ENCODE data around the gene GRAMD2B.
"Not testable (repeated sequence)": the region's sequence is repeated elsewhere in the genome, so short reads cannot be mapped to it uniquely, and the experiment has no call there.

GRAMD2B gene

GRCh38 chr5:126508251-126508961 lies 85.2 kb downstream of the GRAMD2B start:
- FAIRE-seq (no peak), DNase-seq (ENCODE audit: insufficient read length) (no peak)
- no peak for TF ChIP-seq POLR2A (IDR thresholded peaks at IDR 0.05; ENCODE audit: low read depth, low read length)
- no peak for TF ChIP-seq POLR2AphosphoS5 (IDR thresholded peaks at IDR 0.05; ENCODE audit: low read depth, low read length)
- no peak for TF ChIP-seq TAF1 (IDR thresholded peaks at IDR 0.05; ENCODE audit: borderline replicate concordance, low read depth, low read length)

DNA sequence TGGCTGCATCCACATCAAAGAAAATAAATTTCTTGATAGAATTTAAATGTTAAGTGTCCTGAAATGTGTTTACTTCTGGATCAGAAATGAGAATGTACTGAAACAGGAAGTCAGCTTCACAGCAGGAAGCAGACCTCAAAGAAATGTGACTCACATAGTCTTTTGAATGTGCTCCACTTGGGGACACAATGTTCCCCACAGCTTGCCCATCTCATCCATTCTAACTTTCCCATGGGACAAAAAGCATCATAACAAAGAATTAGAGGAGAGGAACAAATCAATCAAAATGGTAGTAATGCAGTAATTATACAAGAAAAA lies 85.7 kb downstream of the GRAMD2B start:
- DNase-seq (ENCODE audit: insufficient read length): no peak
- no peak for FAIRE-seq
- TF ChIP-seq TAF1 (IDR thresholded peaks at IDR 0.05; ENCODE audit: borderline replicate concordance, low read depth, low read length) (no peak), POLR2A (IDR thresholded peaks at IDR 0.05; ENCODE audit: low read depth, low read length) (no peak), POLR2AphosphoS5 (IDR thresholded peaks at IDR 0.05; ENCODE audit: low read depth, low read length) (no peak)

GRCh38 chr5:126509339-126509738 lies 86.1 kb downstream of the GRAMD2B start:
- FAIRE-seq (no peak), DNase-seq (ENCODE audit: insufficient read length) (no peak)
- TF ChIP-seq POLR2A (IDR thresholded peaks at IDR 0.05; ENCODE audit: low read depth, low read length) (no peak), TAF1 (IDR thresholded peaks at IDR 0.05; ENCODE audit: borderline replicate concordance, low read depth, low read length) (no peak)

- TF ChIP-seq POLR2AphosphoS5 (IDR thresholded peaks at IDR 0.05; ENCODE audit: low read depth, low read length) (no peak), POLR2A (IDR thresholded peaks at IDR 0.05; ENCODE audit: low read depth, low read length) (no peak), TAF1 (IDR thresholded peaks at IDR 0.05; ENCODE audit: borderline replicate concordance, low read depth, low read length) (no peak)
- DNase-seq (ENCODE audit: insufficient read length): no peak
- FAIRE-seq: no peak
Measured at GRCh38 chr5:126511961-126512360, 88.8 kb downstream of the GRAMD2B start.

DNA sequence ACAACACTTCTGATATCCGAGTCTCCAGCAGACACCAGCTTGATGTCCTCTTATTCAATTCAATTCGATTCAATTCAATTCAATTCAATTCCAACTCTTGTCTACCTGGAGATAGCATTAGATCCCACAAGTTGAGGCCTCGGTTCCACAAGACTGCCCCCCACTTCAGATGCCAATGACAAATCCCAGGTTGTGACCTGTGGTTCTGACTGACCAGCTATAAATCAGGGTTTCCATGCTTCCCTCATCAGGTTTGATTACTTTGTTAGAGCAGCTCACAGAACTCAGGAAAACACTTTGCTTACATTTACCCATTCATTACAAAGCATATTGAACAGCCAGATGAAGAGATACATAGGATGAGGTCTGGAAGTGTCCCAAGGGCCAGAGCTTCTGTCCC lies 89.2 kb downstream of the GRAMD2B start:
- no peak for DNase-seq (ENCODE audit: insufficient read length)
- FAIRE-seq: no peak
- TF ChIP-seq POLR2AphosphoS5 (IDR thresholded peaks at IDR 0.05; ENCODE audit: low read depth, low read length) (no peak), POLR2A (IDR thresholded peaks at IDR 0.05; ENCODE audit: low read depth, low read length) (no peak), TAF1 (IDR thresholded peaks at IDR 0.05; ENCODE audit: borderline replicate concordance, low read depth, low read length) (no peak)

DNA sequence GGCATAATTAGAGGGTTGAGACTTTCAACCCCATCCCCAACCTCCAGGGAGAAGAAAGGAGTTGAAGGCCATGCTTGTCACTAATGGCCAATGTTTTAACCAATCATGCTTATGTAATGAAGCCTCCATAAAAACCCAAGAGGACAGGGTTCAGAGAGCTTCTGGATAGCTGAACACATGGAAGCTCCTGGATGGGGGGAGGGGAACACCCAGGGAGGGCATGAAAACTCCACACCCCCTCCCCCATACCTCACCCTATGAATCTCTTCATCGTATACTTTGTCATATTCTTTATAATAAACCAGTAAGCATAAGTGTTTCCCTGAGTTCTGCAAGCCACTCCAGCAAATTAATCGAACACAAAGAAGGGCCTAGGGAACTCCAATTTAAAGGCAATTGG lies 90.1 kb downstream of the GRAMD2B start:
- no peak for DNase-seq (ENCODE audit: insufficient read length)
- TF ChIP-seq POLR2AphosphoS5 (IDR thresholded peaks at IDR 0.05; ENCODE audit: low read depth, low read length): no peak
- TF ChIP-seq TAF1 (IDR thresholded peaks at IDR 0.05; ENCODE audit: borderline replicate concordance, low read depth, low read length): no peak
- TF ChIP-seq POLR2A (IDR thresholded peaks at IDR 0.05; ENCODE audit: low read depth, low read length): no peak
- no peak for FAIRE-seq

- no peak for DNase-seq (ENCODE audit: insufficient read length)
- no peak for TF ChIP-seq POLR2AphosphoS5 (IDR thresholded peaks at IDR 0.05; ENCODE audit: low read depth, low read length)
- no peak for TF ChIP-seq POLR2A (IDR thresholded peaks at IDR 0.05; ENCODE audit: low read depth, low read length)
- TF ChIP-seq TAF1 (IDR thresholded peaks at IDR 0.05; ENCODE audit: borderline replicate concordance, low read depth, low read length): no peak
- FAIRE-seq: no peak
Measured at GRCh38 chr5:126513703-126514102, 90.5 kb downstream of the GRAMD2B start.

DNA sequence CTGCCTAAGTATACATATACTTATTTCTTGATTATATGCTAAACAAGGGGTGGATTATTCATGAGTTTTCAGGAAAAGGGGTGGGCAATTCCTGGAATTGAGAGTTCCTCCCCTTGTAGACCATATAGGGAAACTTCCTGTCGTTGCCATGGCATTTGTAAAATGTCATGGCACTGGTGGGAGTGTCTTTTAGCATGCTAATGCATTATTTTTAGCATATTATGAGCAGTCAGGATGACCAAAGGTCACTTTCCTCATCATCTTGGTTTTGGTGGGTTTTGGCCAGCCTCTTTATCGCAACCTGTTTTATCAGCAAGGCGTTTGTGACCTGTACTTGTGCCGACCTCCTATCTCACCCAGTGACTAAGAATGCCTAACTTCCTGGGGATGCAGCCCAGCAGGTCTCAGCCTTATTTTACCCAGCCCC lies 90.9 kb downstream of the GRAMD2B start:
- DNase-seq (ENCODE audit: insufficient read length): no peak
- TF ChIP-seq TAF1 (IDR thresholded peaks at IDR 0.05; ENCODE audit: borderline replicate concordance, low read depth, low read length) (no peak), POLR2AphosphoS5 (IDR thresholded peaks at IDR 0.05; ENCODE audit: low read depth, low read length) (no peak), POLR2A (IDR thresholded peaks at IDR 0.05; ENCODE audit: low read depth, low read length) (no peak)
- no peak for FAIRE-seq

- FAIRE-seq (no peak), DNase-seq (ENCODE audit: insufficient read length) (no peak)
- no peak for TF ChIP-seq TAF1 (IDR thresholded peaks at IDR 0.05; ENCODE audit: borderline replicate concordance, low read depth, low read length)
Measured at GRCh38 chr5:126514558-126515141, 91.4 kb downstream of the GRAMD2B start.

- FAIRE-seq (no peak), DNase-seq (ENCODE audit: insufficient read length) (no peak)
- TF ChIP-seq POLR2AphosphoS5 (IDR thresholded peaks at IDR 0.05; ENCODE audit: low read depth, low read length): no peak
- no peak for TF ChIP-seq POLR2A (IDR thresholded peaks at IDR 0.05; ENCODE audit: low read depth, low read length)
- TF ChIP-seq TAF1 (IDR thresholded peaks at IDR 0.05; ENCODE audit: borderline replicate concordance, low read depth, low read length): no peak
Measured at GRCh38 chr5:126515337-126515736, 92.1 kb downstream of the GRAMD2B start.

- FAIRE-seq: no peak
- DNase-seq (ENCODE audit: insufficient read length): no peak
- TF ChIP-seq POLR2AphosphoS5 (IDR thresholded peaks at IDR 0.05; ENCODE audit: low read depth, low read length) (no peak), POLR2A (IDR thresholded peaks at IDR 0.05; ENCODE audit: low read depth, low read length) (no peak), TAF1 (IDR thresholded peaks at IDR 0.05; ENCODE audit: borderline replicate concordance, low read depth, low read length) (no peak)
Measured at GRCh38 chr5:126516133-126516532, 92.9 kb downstream of the GRAMD2B start.

- no peak for DNase-seq (ENCODE audit: insufficient read length)
- TF ChIP-seq POLR2A (IDR thresholded peaks at IDR 0.05; ENCODE audit: low read depth, low read length): no peak
- no peak for TF ChIP-seq POLR2AphosphoS5 (IDR thresholded peaks at IDR 0.05; ENCODE audit: low read depth, low read length)
- TF ChIP-seq TAF1 (IDR thresholded peaks at IDR 0.05; ENCODE audit: borderline replicate concordance, low read depth, low read length): no peak
- FAIRE-seq: no peak
Measured at GRCh38 chr5:126516852-126517251, 93.6 kb downstream of the GRAMD2B start.

GRCh38 chr5:126519223-126519622 lies 96.0 kb downstream of the GRAMD2B start:
- not testable (repeated sequence) for DNase-seq (ENCODE audit: insufficient read length); FAIRE-seq
